GM19238 (cell line): ENCODE results near the gene PRR20A.
"Not testable (repeated sequence)": the region's sequence is repeated elsewhere in the genome, so short reads cannot be mapped to it uniquely, and the experiment has no call there.

Experiments
- DNase-seq: peaks from one replicate; pipeline ENCODE4 v3.0.0; 2011; ENCODE audit warnings: low spot score; ENCODE audit not compliant: insufficient read length

The PRR20A gene

GRCh38 chr13:57140235-57140968, at the start of gene PRR20A:
Gene PRR20A (plus strand): TSS chr13:57140918. CDS start chr13:57141305, 387 bp downstream.
- DNase-seq = not testable (repeated sequence)

GRCh38 chr13:57114945-57115344, 25.8 kb upstream of the PRR20A start:
- no peak for DNase-seq

GRCh38 chr13:57123681-57124080, 17.0 kb upstream of the PRR20A start:
- no peak for DNase-seq

- DNase-seq = no peak
These were observed 11.8 kb upstream of the PRR20A start for GRCh38 chr13:57128909-57129308.

GRCh38 chr13:57136093-57136492, 4.6 kb upstream of the PRR20A start:
- no peak for DNase-seq

- no peak for DNase-seq
These were observed 3.1 kb upstream of the PRR20A start for GRCh38 chr13:57137585-57137984.

GRCh38 chr13:57138988-57139387, 1.7 kb upstream of the PRR20A start:
- no peak for DNase-seq

GRCh38 chr13:57139781-57140180, 937 bp upstream of the PRR20A start:
- not testable (repeated sequence) for DNase-seq

GRCh38 chr13:57147188-57147587, 6.5 kb downstream of the PRR20A start, which contains the start of gene PRR20B:
Gene PRR20B (plus strand): TSS chr13:57147488. CDS start chr13:57147875, 387 bp downstream.
- DNase-seq = not testable (repeated sequence)

GRCh38 chr13:57148106-57148505, 7.4 kb downstream of the PRR20A start:
- DNase-seq = not testable (repeated sequence)

GRCh38 chr13:57153761-57154160, 13.0 kb downstream of the PRR20A start, which contains the start of gene PRR20C:
Gene PRR20C (plus strand): TSS chr13:57154061. CDS start chr13:57154448, 387 bp downstream.
- DNase-seq = not testable (repeated sequence)

GRCh38 chr13:57160332-57160731, 19.6 kb downstream of the PRR20A start, which contains the start of gene PRR20D:
Gene PRR20D (plus strand): TSS chr13:57160632. CDS start chr13:57161019, 387 bp downstream.
- DNase-seq = not testable (repeated sequence)

GRCh38 chr13:57166897-57167296, 26.2 kb downstream of the PRR20A start, which contains the start of gene PRR20E:
Gene PRR20E (plus strand): TSS chr13:57167197. CDS start chr13:57167584, 387 bp downstream.
- DNase-seq = not testable (repeated sequence)

GRCh38 chr13:57191667-57192066, 50.9 kb downstream of the PRR20A start:
- no peak for DNase-seq
